ENCODE results near the gene PIK3IP1. TPM values are rescaled to one million over a fixed set of nuclear protein-coding genes. Genes with fewer than 3 reads are reported as not detected.

PIK3IP1 gene
- total RNA-seq, 1 donor from 2014 or later: 20.3 TPM

- ChIA-PET CTCF (interaction anchor here (1.0 kb wide), 1 partner anchor 10 kb away, joined by 3 read pairs; no protein-coding TSS in a partner anchor), POLR2A (interaction anchor here (0.6 kb wide), 1 partner anchor 120 kb away, joined by 3 read pairs; no protein-coding TSS in a partner anchor)
- H3K4me3 Mint-ChIP-seq: no peak overlapping the region
- intact Hi-C loops (cut with micrococcal nuclease): no loop called here
- ATAC-seq (ENCODE audit: low read depth): no peak
- H3K27ac Mint-ChIP-seq: no peak overlapping the region
- no peaks in the 10 kb centered on the region for H3K4me1 Mint-ChIP-seq
- no peak for TF ChIP-seq CTCF (IDR thresholded peaks at IDR 0.05)
- DNase-seq: no peak
- H3K9me3 Mint-ChIP-seq: no peaks in the 10 kb centered on the region
- H3K36me3 Mint-ChIP-seq (ENCODE audit: low read depth): peaks cover 61% of the 10 kb centered on the region
- no peaks in the 10 kb centered on the region for H3K27me3 Mint-ChIP-seq
These were observed 15.7 kb downstream of the PIK3IP1 start for GRCh38 chr22:31276426-31277167.

- no peaks in the 10 kb centered on the region for H3K27me3 Mint-ChIP-seq
- no peaks in the 10 kb centered on the region for H3K9me3 Mint-ChIP-seq
- CTCF ChIA-PET: no interaction called here
- POLR2A ChIA-PET: no interaction called here
- ATAC-seq (ENCODE audit: low read depth) (no peak), DNase-seq (no peak)
- no peak overlapping the region for H3K27ac Mint-ChIP-seq
- H3K4me1 Mint-ChIP-seq: no peaks in the 10 kb centered on the region
- peaks cover 53% of the 10 kb centered on the region for H3K36me3 Mint-ChIP-seq (ENCODE audit: low read depth)
- TF ChIP-seq CTCF (IDR thresholded peaks at IDR 0.05): no peak
- H3K4me3 Mint-ChIP-seq: no peak overlapping the region
- intact Hi-C loops (cut with micrococcal nuclease): no loop called here
These were observed 16.7 kb downstream of the PIK3IP1 start for GRCh38 chr22:31275576-31275975.

GRCh38 chr22:31275018-31275417, 17.3 kb downstream of the PIK3IP1 start:
- peaks cover 52% of the 10 kb centered on the region for H3K36me3 Mint-ChIP-seq (ENCODE audit: low read depth)

GRCh38 chr22:31274017-31274416, 18.3 kb downstream of the PIK3IP1 start:
- POLR2A ChIA-PET: interaction anchor here (1.1 to 1.6 kb wide), 2 partner anchors 17 to 185 kb away, joined by 5 to 16 read pairs; no protein-coding TSS in a partner anchor

More at GRCh38 chr22:31275018-31275417, 17.3 kb downstream of the PIK3IP1 start:
- ATAC-seq (ENCODE audit: low read depth): no peak
- POLR2A ChIA-PET: no interaction called here
- H3K27me3 Mint-ChIP-seq: no peaks in the 10 kb centered on the region
- H3K9me3 Mint-ChIP-seq: no peaks in the 10 kb centered on the region
- no peaks in the 10 kb centered on the region for H3K4me1 Mint-ChIP-seq
- intact Hi-C loops (cut with micrococcal nuclease): no loop called here
- no peak for DNase-seq
- CTCF ChIA-PET: no interaction called here
- no peak overlapping the region for H3K4me3 Mint-ChIP-seq
- H3K27ac Mint-ChIP-seq: peak overlapping the region; percentile 5
- TF ChIP-seq CTCF (IDR thresholded peaks at IDR 0.05): no peak

More at GRCh38 chr22:31274017-31274416, 18.3 kb downstream of the PIK3IP1 start:
- CTCF ChIA-PET: interaction anchor here (1.0 to 5.1 kb wide), 7 partner anchors 18 to 185 kb away, joined by 5 to 53 read pairs (median 11); partner anchors contain the start of genes LIMK2 and PIK3IP1
- Mint-ChIP-seq H3K27ac (no peak overlapping the region), H3K4me1 (no peaks in the 10 kb centered on the region), H3K27me3 (no peaks in the 10 kb centered on the region), H3K36me3 (ENCODE audit: low read depth) (peaks cover 47% of the 10 kb centered on the region), H3K9me3 (no peaks in the 10 kb centered on the region), H3K4me3 (no peak overlapping the region)
- DNase-seq (no peak), ATAC-seq (ENCODE audit: low read depth) (no peak)
- TF ChIP-seq CTCF (IDR thresholded peaks at IDR 0.05): no peak
- intact Hi-C loops (cut with micrococcal nuclease): loop anchor here (5.0 kb wide), 1 partner anchor 38 kb away; no protein-coding TSS in a partner anchor

All from activated B cell treated with CpG ODN at 0.5 μM for 24 hours (primary cell).